ENCODE results near the gene OSBPL5.
"Not testable (repeated sequence)": the region's sequence is repeated elsewhere in the genome, so short reads cannot be mapped to it uniquely, and the experiment has no call there.

OSBPL5 gene

GRCh38 chr11:3119141-3119821 lies 45.8 kb downstream of the OSBPL5 start:
- H3K27ac ChIP-seq = no peak overlapping the region
- TF ChIP-seq ZFX (IDR thresholded peaks at IDR 0.05; ENCODE audit: borderline replicate concordance) = no peak
- TF ChIP-seq CTCF (IDR thresholded peaks at IDR 0.05) = no peak

- no peak overlapping the region for H3K27ac ChIP-seq
- TF ChIP-seq ZFX (IDR thresholded peaks at IDR 0.05; ENCODE audit: borderline replicate concordance) (no peak), CTCF (IDR thresholded peaks at IDR 0.05) (no peak)
Measured at GRCh38 chr11:3115321-3115720, 49.8 kb downstream of the OSBPL5 start.

- H3K27ac ChIP-seq = not testable (repeated sequence)
Measured at GRCh38 chr11:3113661-3114060, 51.4 kb downstream of the OSBPL5 start.

GRCh38 chr11:3111919-3112690 lies 53.0 kb downstream of the OSBPL5 start:
- no peak overlapping the region for H3K27ac ChIP-seq
- no peak for TF ChIP-seq ZFX (IDR thresholded peaks at IDR 0.05; ENCODE audit: borderline replicate concordance)

GRCh38 chr11:3111466-3111865 lies 53.6 kb downstream of the OSBPL5 start:
- H3K27ac ChIP-seq = no peak overlapping the region
- TF ChIP-seq CTCF (IDR thresholded peaks at IDR 0.05) = no peak

- TF ChIP-seq CTCF (IDR thresholded peaks at IDR 0.05) = peak; percentile 65
- no peak for TF ChIP-seq ZFX (IDR thresholded peaks at IDR 0.05; ENCODE audit: borderline replicate concordance)
- no peak overlapping the region for H3K27ac ChIP-seq
Measured at GRCh38 chr11:3109921-3110706, 55.0 kb downstream of the OSBPL5 start.

GRCh38 chr11:3109434-3109833 lies 55.7 kb downstream of the OSBPL5 start:
- no peak for TF ChIP-seq ZFX (IDR thresholded peaks at IDR 0.05; ENCODE audit: borderline replicate concordance)
- TF ChIP-seq CTCF (IDR thresholded peaks at IDR 0.05) = no peak
- no peak overlapping the region for H3K27ac ChIP-seq

- TF ChIP-seq CTCF (IDR thresholded peaks at IDR 0.05) (no peak), ZFX (IDR thresholded peaks at IDR 0.05; ENCODE audit: borderline replicate concordance) (no peak)
Measured at GRCh38 chr11:3108183-3108721, 56.9 kb downstream of the OSBPL5 start.

More at GRCh38 chr11:3108183-3108721, 56.9 kb downstream of the OSBPL5 start:
- H3K27ac ChIP-seq = no peak overlapping the region
